ENCODE measurements around the gene MYO1H.

Gene MYO1H

DNA sequence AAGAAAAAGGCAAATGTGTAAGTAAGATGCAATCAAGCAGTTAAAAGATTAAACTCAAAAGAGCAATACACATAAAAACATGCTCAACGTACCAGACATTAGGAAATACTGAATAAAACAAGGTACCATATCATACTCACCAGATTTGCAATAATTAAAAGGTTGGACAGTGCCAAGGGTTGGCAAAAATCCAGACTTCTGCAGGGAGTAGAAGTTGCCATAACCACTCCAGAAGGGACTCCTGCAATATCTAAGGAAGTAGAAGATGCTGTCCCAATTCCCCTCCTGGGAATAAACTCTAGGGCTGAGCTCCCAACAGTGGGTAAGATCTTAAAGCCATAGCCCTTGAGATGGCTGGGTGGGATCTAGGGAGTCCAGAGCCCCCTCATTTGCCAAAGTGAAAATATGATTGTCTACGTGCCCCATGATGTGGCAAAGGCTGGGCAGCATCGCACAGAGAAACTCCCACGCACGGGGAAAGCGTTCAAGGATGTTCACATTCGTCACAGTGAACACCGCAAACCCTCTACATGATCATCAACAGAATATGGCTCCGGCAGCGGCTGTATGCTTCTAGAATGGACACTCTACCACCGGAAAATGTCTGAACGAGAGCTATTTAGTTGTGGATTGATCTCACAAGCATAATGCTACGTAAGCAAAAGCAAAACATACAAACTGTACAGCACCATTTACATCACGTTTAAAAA lies 117.1 kb downstream of the MYO1H start:
- Histone ChIP-seq H3K4me2 (ENCODE audit: low read length) (no peak overlapping the region), H3K79me2 (ENCODE audit: insufficient read depth, low read length) (no peaks in the 10 kb centered on the region), H3K36me3 (ENCODE audit: insufficient read depth, low read length) (peaks cover 18% of the 10 kb centered on the region; the same call in 1 of the 2 replicates)

DNA sequence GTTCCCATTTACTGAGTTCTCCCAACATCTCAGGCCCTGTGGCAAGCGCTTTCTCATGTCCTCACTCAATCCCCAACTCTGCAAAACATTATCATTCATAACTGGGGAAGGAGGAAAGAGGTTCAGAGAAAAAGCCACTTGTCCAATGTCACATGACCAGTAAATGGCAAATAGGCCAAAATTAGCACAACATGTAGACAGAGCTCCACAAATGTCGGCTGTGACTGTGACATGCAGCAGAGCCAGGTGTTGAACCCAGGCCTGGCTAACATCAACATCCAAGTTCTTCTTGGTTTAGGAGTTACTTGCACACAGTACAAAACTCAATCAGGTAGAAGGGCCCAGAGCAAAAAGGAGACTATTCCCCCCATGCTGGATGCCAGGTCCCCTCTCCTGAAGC lies 118.6 kb downstream of the MYO1H start:
- no peak for TF ChIP-seq EZH2 (IDR thresholded peaks at IDR 0.05; ENCODE audit: borderline replicate concordance, low read length)
- TF ChIP-seq, protein P1, sequence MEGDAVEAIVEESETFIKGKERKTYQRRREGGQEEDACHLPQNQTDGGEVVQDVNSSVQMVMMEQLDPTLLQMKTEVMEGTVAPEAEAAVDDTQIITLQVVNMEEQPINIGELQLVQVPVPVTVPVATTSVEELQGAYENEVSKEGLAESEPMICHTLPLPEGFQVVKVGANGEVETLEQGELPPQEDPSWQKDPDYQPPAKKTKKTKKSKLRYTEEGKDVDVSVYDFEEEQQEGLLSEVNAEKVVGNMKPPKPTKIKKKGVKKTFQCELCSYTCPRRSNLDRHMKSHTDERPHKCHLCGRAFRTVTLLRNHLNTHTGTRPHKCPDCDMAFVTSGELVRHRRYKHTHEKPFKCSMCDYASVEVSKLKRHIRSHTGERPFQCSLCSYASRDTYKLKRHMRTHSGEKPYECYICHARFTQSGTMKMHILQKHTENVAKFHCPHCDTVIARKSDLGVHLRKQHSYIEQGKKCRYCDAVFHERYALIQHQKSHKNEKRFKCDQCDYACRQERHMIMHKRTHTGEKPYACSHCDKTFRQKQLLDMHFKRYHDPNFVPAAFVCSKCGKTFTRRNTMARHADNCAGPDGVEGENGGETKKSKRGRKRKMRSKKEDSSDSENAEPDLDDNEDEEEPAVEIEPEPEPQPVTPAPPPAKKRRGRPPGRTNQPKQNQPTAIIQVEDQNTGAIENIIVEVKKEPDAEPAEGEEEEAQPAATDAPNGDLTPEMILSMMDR (IDR thresholded peaks at IDR 0.05; ENCODE audit: low read length), result no peak
- no peaks in the 10 kb centered on the region for H4K20me1 ChIP-seq (ENCODE audit: insufficient read depth, low read length)
- no peaks in the 10 kb centered on the region for H3K9me2 ChIP-seq (ENCODE audit: low read depth, low read length)
- no peak overlapping the region for H3K27ac ChIP-seq (ENCODE audit: low read depth, low read length, poor library complexity, severe bottlenecking)
- H3K9me3 ChIP-seq (ENCODE audit: low read length), result no peaks in the 10 kb centered on the region
- H3K4me3 ChIP-seq (ENCODE audit: low read depth, low read length, poor library complexity, severe bottlenecking), result no peak overlapping the region
- H3K36me3 ChIP-seq (ENCODE audit: insufficient read depth, low read length), result peaks cover 12% of the 10 kb centered on the region; the same call in 1 of the 2 replicates
- no peaks in the 10 kb centered on the region for H3F3A ChIP-seq (ENCODE audit: insufficient read depth, low read length)
- no peaks in the 10 kb centered on the region for H3K79me2 ChIP-seq (ENCODE audit: insufficient read depth, low read length)
- H3K27me3 ChIP-seq (ENCODE audit: insufficient read depth, low read length), result no peaks in the 10 kb centered on the region
- H3K4me1 ChIP-seq (ENCODE audit: insufficient read depth, low read length, severe bottlenecking), result peaks cover 5% of the 10 kb centered on the region
- H3K9ac ChIP-seq (ENCODE audit: low read length), result no peak overlapping the region
- no peak overlapping the region for H3K4me2 ChIP-seq (ENCODE audit: low read length)
- H2AFZ ChIP-seq (ENCODE audit: low read length), result no peak overlapping the region

More for the DNA sequence above, 117.1 kb downstream of the MYO1H start:
- peaks cover 12% of the 10 kb centered on the region for H3K4me1 ChIP-seq (ENCODE audit: insufficient read depth, low read length, severe bottlenecking)
- no peaks in the 10 kb centered on the region for H3K9me3 ChIP-seq (ENCODE audit: low read length)
- H4K20me1 ChIP-seq (ENCODE audit: insufficient read depth, low read length), result no peaks in the 10 kb centered on the region
- H3K4me3 ChIP-seq (ENCODE audit: low read depth, low read length, poor library complexity, severe bottlenecking), result no peak overlapping the region
- H2AFZ ChIP-seq (ENCODE audit: low read length), result no peak overlapping the region
- H3K9ac ChIP-seq (ENCODE audit: low read length), result no peak overlapping the region
- TF ChIP-seq EZH2 (IDR thresholded peaks at IDR 0.05; ENCODE audit: borderline replicate concordance, low read length), result no peak
- TF ChIP-seq, protein P1 (IDR thresholded peaks at IDR 0.05; ENCODE audit: low read length), result no peak
- H3F3A ChIP-seq (ENCODE audit: insufficient read depth, low read length), result no peaks in the 10 kb centered on the region
- no peaks in the 10 kb centered on the region for H3K27me3 ChIP-seq (ENCODE audit: insufficient read depth, low read length)
- H3K27ac ChIP-seq (ENCODE audit: low read depth, low read length, poor library complexity, severe bottlenecking), result no peak overlapping the region
- no peaks in the 10 kb centered on the region for H3K9me2 ChIP-seq (ENCODE audit: low read depth, low read length)

DNA sequence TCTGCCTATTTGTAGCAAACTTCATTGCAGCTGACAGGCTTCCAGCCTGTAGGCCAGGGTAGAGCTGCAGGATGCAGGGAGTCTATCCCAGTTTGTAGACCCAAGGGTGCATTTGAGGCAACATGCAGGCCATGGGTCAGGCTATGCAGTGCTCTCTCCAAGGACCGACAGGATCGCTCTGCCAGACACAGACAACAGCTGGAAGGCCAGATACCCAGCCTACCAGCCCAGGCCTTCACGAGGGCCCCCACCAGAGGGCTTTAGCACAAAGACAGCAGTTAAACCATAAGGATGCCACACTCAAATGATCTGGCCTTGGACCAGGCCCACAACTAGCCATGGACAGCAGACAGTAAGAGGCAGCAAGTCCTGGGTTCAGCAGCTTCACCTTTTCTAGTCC lies 119.1 kb downstream of the MYO1H start:
- Histone ChIP-seq H3K9me2 (ENCODE audit: low read depth, low read length) (no peaks in the 10 kb centered on the region), H2AFZ (ENCODE audit: low read length) (no peak overlapping the region), H3K9ac (ENCODE audit: low read length) (no peak overlapping the region), H3K79me2 (ENCODE audit: insufficient read depth, low read length) (no peaks in the 10 kb centered on the region), H3K36me3 (ENCODE audit: insufficient read depth, low read length) (peaks cover 12% of the 10 kb centered on the region; the same call in 1 of the 2 replicates), H3K4me2 (ENCODE audit: low read length) (no peak overlapping the region), H3K27me3 (ENCODE audit: insufficient read depth, low read length) (no peaks in the 10 kb centered on the region), H3K4me3 (ENCODE audit: low read depth, low read length, poor library complexity, severe bottlenecking) (no peak overlapping the region), H3K27ac (ENCODE audit: low read depth, low read length, poor library complexity, severe bottlenecking) (no peak overlapping the region), H3K9me3 (ENCODE audit: low read length) (no peaks in the 10 kb centered on the region), H4K20me1 (ENCODE audit: insufficient read depth, low read length) (no peaks in the 10 kb centered on the region), H3K4me1 (ENCODE audit: insufficient read depth, low read length, severe bottlenecking) (peaks cover under 1% of the 10 kb centered on the region), H3F3A (ENCODE audit: insufficient read depth, low read length) (no peaks in the 10 kb centered on the region)
- TF ChIP-seq, protein P1 (IDR thresholded peaks at IDR 0.05; ENCODE audit: low read length), result no peak
- no peak for TF ChIP-seq EZH2 (IDR thresholded peaks at IDR 0.05; ENCODE audit: borderline replicate concordance, low read length)
